WERI-Rb-1 (cell line): ENCODE results near the gene EDDM13.
A peak's percentile ranks its signal among the peaks of the same experiment; 100 is the strongest.

Source experiments
- DNase-seq: peaks from one replicate; pipeline ENCODE4 v3.0.0-alpha.2; 2020
- H3K27ac ChIP-seq: fragments of 250-450 bp; sonication (Bioruptor Pico); 2 replicates; pipeline ENCODE4 v1.5.1; 2020; ENCODE audit warnings: mild to moderate bottlenecking, moderate library complexity
- H3K27me3 ChIP-seq: fragments of 250-450 bp; sonication (Bioruptor Pico); 2 replicates; pipeline ENCODE4 v1.5.1; 2021; ENCODE audit warnings: mild to moderate bottlenecking, low read depth, moderate library complexity; ENCODE audit not compliant: insufficient read depth, severe bottlenecking
- H3K36me3 ChIP-seq: fragments of 250-450 bp; sonication (Bioruptor Pico); 2 replicates; pipeline ENCODE4 v1.5.1; 2020; ENCODE audit warnings: mild to moderate bottlenecking, moderate library complexity
- H3K4me3 ChIP-seq: 2 replicates; pipeline ENCODE4 v1.5.1; 2011; ENCODE audit warnings: low read depth, mild to moderate bottlenecking, control low read depth, low read length
- H3K9me3 ChIP-seq: fragments of 250-450 bp; sonication (Bioruptor Pico); 2 replicates; pipeline ENCODE4 v1.5.1; 2021; ENCODE audit warnings: mild to moderate bottlenecking, moderate library complexity; ENCODE audit not compliant: severe bottlenecking
- CTCF ChIP-seq: IDR thresholded peaks from 2 replicates; pipeline ENCODE4 v1.5.1; 2011; ENCODE audit warnings: low read depth, mild to moderate bottlenecking, control low read depth, inconsistent platforms, low read length

Gene EDDM13

GRCh38 chr19:56341948-56342347 is 69.4 kb downstream of the EDDM13 start:
- Histone ChIP-seq H3K27me3 (no peaks in the 10 kb centered on the region), H3K36me3 (no peaks in the 10 kb centered on the region), H3K9me3 (peaks cover 16% of the 10 kb centered on the region), H3K27ac (no peak overlapping the region), H3K4me3 (no peak overlapping the region)
- no peak for DNase-seq
- TF ChIP-seq CTCF, result no peak

- no peak for DNase-seq
- no peaks in the 10 kb centered on the region for H3K27me3 ChIP-seq
- no peaks in the 10 kb centered on the region for H3K36me3 ChIP-seq
- H3K27ac ChIP-seq, result no peak overlapping the region
- no peak overlapping the region for H3K4me3 ChIP-seq
- no peak for TF ChIP-seq CTCF
- H3K9me3 ChIP-seq, result peaks cover 6% of the 10 kb centered on the region
Observed at GRCh38 chr19:56347163-56347778, 74.7 kb downstream of the EDDM13 start.

- Histone ChIP-seq H3K9me3 (no peaks in the 10 kb centered on the region), H3K4me3 (no peak overlapping the region), H3K27ac (no peak overlapping the region), H3K36me3 (no peaks in the 10 kb centered on the region), H3K27me3 (no peaks in the 10 kb centered on the region)
- DNase-seq, result peak; percentile 41
- peak; percentile 42 for TF ChIP-seq CTCF
Observed at GRCh38 chr19:56348289-56348877, 75.8 kb downstream of the EDDM13 start.

GRCh38 chr19:56350416-56351045 is 78.0 kb downstream of the EDDM13 start:
- Histone ChIP-seq H3K36me3 (no peaks in the 10 kb centered on the region), H3K27ac (no peak overlapping the region), H3K27me3 (no peaks in the 10 kb centered on the region), H3K9me3 (no peaks in the 10 kb centered on the region), H3K4me3 (no peak overlapping the region)
- DNase-seq, result peak; percentile 46
- TF ChIP-seq CTCF, result peak; percentile 61

GRCh38 chr19:56351208-56351607 is 78.7 kb downstream of the EDDM13 start:
- Histone ChIP-seq H3K27me3 (no peaks in the 10 kb centered on the region), H3K27ac (no peak overlapping the region), H3K4me3 (no peak overlapping the region), H3K9me3 (no peaks in the 10 kb centered on the region), H3K36me3 (no peaks in the 10 kb centered on the region)
- no peak for TF ChIP-seq CTCF
- no peak for DNase-seq

- no peak for TF ChIP-seq CTCF
- Histone ChIP-seq H3K27me3 (no peaks in the 10 kb centered on the region), H3K27ac (no peak overlapping the region), H3K4me3 (no peak overlapping the region), H3K9me3 (no peaks in the 10 kb centered on the region), H3K36me3 (no peaks in the 10 kb centered on the region)
- no peak for DNase-seq
Observed at GRCh38 chr19:56355517-56355916, 83.0 kb downstream of the EDDM13 start.
